GM12872 (cell line): ENCODE results near the gene COL6A1.

Source experiments
- CTCF ChIP-seq: IDR thresholded peaks from 3 replicates; pipeline ENCODE4 v1.5.1; 2011; ENCODE audit warnings: low read depth, mild to moderate bottlenecking, low read length, moderate library complexity; ENCODE audit not compliant: insufficient read depth

COL6A1 gene

GRCh38 chr21:46020581-46020980, 39.0 kb downstream of the COL6A1 start:
- TF ChIP-seq CTCF: no peak

DNA sequence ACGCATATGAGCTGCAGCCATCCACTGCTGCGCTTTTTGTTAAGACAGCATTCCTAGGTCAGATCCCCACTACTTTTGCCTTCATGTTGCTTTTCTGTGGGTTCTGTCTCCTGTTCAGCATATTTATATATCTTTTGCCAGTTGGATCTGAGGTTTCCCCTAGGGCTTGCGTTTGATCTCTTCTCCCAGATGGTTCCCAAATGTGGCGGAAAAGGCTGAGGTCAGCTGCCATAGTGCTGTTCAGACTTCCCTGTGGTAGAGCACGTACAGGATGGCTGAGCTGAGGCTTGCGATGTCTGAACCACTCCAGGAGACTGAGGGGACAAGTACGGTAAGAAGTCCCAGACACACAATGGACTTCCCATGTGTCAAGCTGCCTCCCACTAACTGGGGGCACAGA, 39.8 kb downstream of the COL6A1 start:
- TF ChIP-seq CTCF: no peak

DNA sequence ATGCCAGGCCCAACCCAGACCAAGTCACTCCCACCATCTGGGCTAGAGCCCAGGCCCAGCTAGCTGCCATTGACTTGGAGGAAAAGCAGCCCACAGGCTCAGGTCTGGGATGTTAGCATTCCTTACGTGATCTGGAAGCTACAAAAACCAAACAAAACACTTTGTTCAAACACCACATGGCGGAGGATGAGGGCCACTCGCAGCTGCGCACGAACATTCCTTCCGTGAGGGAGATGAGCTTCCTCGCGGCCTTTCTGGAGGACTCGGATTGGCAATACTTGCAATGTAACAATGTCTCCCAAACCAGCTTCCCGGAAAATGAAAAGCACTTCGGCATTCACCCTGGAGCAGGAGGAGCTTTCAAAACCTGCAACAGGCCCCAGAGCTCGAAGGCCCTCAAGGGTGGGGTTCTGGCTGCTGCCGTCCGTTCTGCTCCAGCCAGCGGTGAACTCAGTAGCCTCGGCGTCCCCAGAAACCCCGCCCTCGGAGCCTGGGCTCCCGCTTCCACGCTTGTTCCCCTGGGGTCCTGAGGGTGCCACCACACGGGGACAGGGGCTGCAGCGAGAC, 40.5 kb downstream of the COL6A1 start:
- TF ChIP-seq CTCF: no peak

DNA sequence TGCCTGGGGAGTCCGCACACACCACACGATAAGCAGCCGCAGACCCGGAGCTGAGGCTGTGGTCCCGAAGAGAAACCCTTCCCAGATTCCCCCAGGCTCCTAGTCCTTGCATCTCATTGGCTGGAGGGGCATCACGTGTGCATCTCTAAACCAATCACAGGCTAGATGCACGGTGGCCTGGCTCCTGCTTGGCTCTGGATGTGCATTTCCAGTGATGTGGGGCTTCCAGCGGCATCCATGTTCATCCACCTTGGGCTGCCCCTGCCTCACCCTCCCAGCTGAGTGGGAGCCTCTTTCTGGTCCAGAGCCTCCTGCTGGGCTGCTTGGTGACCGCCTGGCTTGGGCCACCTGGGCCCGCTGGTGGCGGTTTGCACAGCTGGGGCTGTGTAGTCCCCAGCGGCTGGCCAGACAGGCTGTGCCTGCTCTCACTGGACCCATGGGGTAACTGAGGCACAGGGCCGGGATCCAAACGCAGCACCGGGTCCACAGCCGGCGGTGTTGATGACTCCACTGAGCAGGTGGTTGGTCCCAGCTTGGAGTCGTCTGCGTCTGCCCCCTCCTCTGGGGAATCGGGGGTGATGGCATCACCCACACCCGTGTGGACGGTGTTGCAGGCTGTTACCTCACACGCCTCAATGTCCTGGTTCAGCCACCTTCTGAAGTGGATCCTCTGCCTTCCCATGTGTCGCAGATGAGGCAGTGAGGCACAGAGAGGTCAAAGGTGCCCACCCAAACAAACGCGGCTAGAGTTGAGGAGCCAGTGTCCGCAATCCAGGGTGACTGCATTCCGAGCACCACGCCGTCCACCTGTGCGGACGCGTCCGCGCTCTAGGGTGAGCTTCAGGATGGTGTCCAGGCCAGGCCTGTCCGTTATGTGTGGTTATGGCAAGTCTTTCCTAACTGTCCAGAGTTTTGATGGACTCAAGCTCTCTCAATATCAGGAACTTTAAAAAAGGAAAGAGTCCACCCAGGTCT, 41.3 kb downstream of the COL6A1 start:
- TF ChIP-seq CTCF: no peak

DNA sequence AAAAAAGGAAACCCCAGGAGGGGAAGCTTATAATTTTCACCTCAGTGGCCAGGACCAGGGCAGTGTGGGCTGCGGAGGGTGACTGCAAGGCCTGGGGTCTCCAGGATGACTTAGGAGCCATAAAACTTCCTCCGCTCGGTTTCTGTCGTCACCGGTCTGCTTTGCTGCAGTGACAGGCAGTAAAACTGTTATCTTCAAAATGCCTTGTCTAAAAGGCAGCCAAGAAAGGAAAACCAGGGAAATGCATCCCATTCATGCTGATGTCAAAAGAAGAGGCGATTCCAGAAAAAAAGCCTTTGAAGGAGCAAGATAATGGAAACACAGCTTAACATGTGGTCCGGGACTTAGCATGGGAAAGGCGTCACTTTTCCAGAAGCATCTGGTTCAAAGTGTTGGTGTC, 42.0 kb downstream of the COL6A1 start:
- TF ChIP-seq CTCF: no peak

- TF ChIP-seq CTCF: no peak
Measured at GRCh38 chr21:46024141-46024540, 42.6 kb downstream of the COL6A1 start.

- no peak for TF ChIP-seq CTCF
Measured at GRCh38 chr21:46025113-46025770, 43.7 kb downstream of the COL6A1 start.
